K562 (cell line): ENCODE results near the gene CFAP206. TPM values are rescaled to one million over a fixed set of nuclear protein-coding genes. Genes with fewer than 3 reads are reported as not detected.

Experiments
- BACH1 ChIP-seq: fragments of 200-800 bp; sonication (Bioruptor generic); IDR thresholded peaks from 2 replicates; pipeline ENCODE4 v1.6.1; 2016; ENCODE audit warnings: missing genetic modification characterization, missing compliant biosample characterization
- CBFA2T3 ChIP-seq: fragments of 450-650 bp; IDR thresholded peaks from 2 replicates; pipeline ENCODE4 v1.6.1; 2017
- CBX1 ChIP-seq: sonication (generic); IDR thresholded peaks from 2 replicates; pipeline ENCODE4 v1.6.1; 2016; ENCODE audit warnings: antibody characterized with exemption, low read depth, mild to moderate bottlenecking
- DPF2 ChIP-seq: fragments of 450-650 bp; IDR thresholded peaks from 2 replicates; pipeline ENCODE4 v1.6.1; 2016
- GATA2 ChIP-seq: sonication (generic); formaldehyde crosslinking; IDR thresholded peaks from 2 replicates; pipeline ENCODE4 v1.4.0; 2020; ENCODE audit warnings: mild to moderate bottlenecking, missing genetic modification reagents
- HLTF ChIP-seq: fragments of 450-650 bp; IDR thresholded peaks from 2 replicates; pipeline ENCODE4 v1.6.1; 2016
- KDM5B ChIP-seq: fragments of 200-600 bp; sonication (generic); IDR thresholded peaks from 2 replicates; pipeline ENCODE4 v1.6.1; 2012; ENCODE audit warnings: low read depth, mild to moderate bottlenecking, moderate library complexity, low read length, control low read depth, inconsistent platforms; ENCODE audit not compliant: insufficient replicate concordance
- L3MBTL2 ChIP-seq: fragments of 450-650 bp; IDR thresholded peaks from 2 replicates; pipeline ENCODE4 v1.6.1; 2016; ENCODE audit warnings: mild to moderate bottlenecking, moderate library complexity
- MAFK ChIP-seq: IDR thresholded peaks from 2 replicates; pipeline ENCODE4 v1.6.1; 2011; ENCODE audit warnings: low read length, improper control_type of control experiment
- SMARCA4 ChIP-seq: fragments of 450-650 bp; IDR thresholded peaks from 2 replicates; pipeline ENCODE4 v1.6.1; 2016
- STAT5A ChIP-seq: IDR thresholded peaks from 2 replicates; pipeline ENCODE4 v1.6.1; 2012; ENCODE audit warnings: low read length, inconsistent platforms, borderline replicate concordance
- TAL1 ChIP-seq: fragments of 450-650 bp; IDR thresholded peaks from 2 replicates; pipeline ENCODE4 v1.6.1; 2016; ENCODE audit warnings: mild to moderate bottlenecking
- TRIM24 ChIP-seq, 2 experiments: fragments of 450-650 bp; IDR thresholded peaks; 2 replicates each; pipeline ENCODE4 v1.6.1; 2016
- ZBTB8A ChIP-seq: fragments of 450-650 bp; IDR thresholded peaks from 2 replicates; pipeline ENCODE4 v1.6.1; 2018; ENCODE audit warnings: mild to moderate bottlenecking, moderate library complexity; ENCODE audit not compliant: partially characterized antibody
- ZNF12 ChIP-seq: sonication (generic); formaldehyde crosslinking; IDR thresholded peaks from 2 replicates; pipeline ENCODE4 v1.4.0; 2020; ENCODE audit warnings: mild to moderate bottlenecking, missing genetic modification reagents
- polyA plus RNA-seq, 8 experiments: library from polyadenylated mRNA; depleted of rRNA in 4 of 8; stranded (reverse) in 5 of 8; unstranded in 3 of 8; fragments of >200 nt; fragmentation: Nextera tagmentation in 2 of 8; fragmentation: Illumina TruSeq in 1 of 8; extraction: Ambion mirVana in 2 of 8; extraction: Trizol in 1 of 8; gene quantifications; 2 replicates each; pipeline versions ENCODE4 v1.2.1 to v1.2.3, GENCODE V29; 2011 to 2014; ENCODE audit warnings: inconsistent platforms in 1 of 8, missing spikeins in 1 of 8
- total RNA-seq, 7 experiments: library from RNA; depleted of rRNA in 6 of 7; stranded (reverse); fragments of >200 nt in 6 of 7; fragmentation: Illumina TruSeq in 2 of 7; extraction: Trizol in 2 of 7; gene quantifications; 2 replicates each; pipeline versions ENCODE4 v1.2.1 to v1.2.3, GENCODE V29; 2011 to 2021; ENCODE audit warnings: low replicate concordance in 1 of 7
- TF ChIP-seq, protein P1 (sequence below), 2 experiments: fragments of 450-650 bp; conservative IDR thresholded peaks; 2 replicates each; pipeline ENCODE4 v1.6.1; 2017; ENCODE audit warnings: mild to moderate bottlenecking in 2 of 2, moderate library complexity in 2 of 2
- TF ChIP-seq, protein P2 (sequence below): fragments of 450-650 bp; IDR thresholded peaks from 2 replicates; pipeline ENCODE4 v1.6.1; 2017; ENCODE audit warnings: antibody characterized with exemption

CFAP206 gene
- total and polyA plus RNA-seq, 9 of the 15 experiments (the other 6 are each of a cell fraction or from before 2014, with no cell fraction given), result 0.06 to 0.33 (median 0.18) TPM; not detected in 2

DNA sequence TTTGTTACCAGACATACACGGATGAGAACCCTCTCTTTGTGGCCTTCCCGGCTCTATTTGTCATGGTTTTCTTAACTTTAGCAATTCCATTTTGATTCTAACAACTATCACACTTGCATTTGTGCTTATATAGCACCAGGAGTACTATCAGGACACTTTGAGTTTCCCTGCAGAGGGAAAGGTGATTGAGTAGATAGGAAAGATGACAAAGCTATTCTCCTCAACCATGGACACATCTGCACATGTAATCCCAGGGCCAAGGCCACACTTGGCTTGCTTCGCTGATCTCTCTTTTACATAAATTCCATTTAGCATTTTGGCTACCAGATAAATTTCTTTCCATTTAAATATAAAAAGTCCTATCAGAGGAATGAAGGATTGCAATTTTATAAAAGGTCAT lies 23.3 kb upstream of the CFAP206 start (continued):
- TF ChIP-seq, protein P1, sequence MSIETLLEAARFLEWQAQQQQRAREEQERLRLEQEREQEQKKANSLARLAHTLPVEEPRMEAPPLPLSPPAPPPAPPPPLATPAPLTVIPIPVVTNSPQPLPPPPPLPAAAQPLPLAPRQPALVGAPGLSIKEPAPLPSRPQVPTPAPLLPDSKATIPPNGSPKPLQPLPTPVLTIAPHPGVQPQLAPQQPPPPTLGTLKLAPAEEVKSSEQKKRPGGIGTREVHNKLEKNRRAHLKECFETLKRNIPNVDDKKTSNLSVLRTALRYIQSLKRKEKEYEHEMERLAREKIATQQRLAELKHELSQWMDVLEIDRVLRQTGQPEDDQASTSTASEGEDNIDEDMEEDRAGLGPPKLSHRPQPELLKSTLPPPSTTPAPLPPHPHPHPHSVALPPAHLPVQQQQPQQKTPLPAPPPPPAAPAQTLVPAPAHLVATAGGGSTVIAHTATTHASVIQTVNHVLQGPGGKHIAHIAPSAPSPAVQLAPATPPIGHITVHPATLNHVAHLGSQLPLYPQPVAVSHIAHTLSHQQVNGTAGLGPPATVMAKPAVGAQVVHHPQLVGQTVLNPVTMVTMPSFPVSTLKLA (conservative IDR thresholded peaks at IDR 0.05), result 0 out of 4 replicates have a peak, but pooled peaks of 1 of the 2 experiments have one; percentile 20
- TF ChIP-seq L3MBTL2, result peak; percentile 33; the same call in 1 of the 2 replicates
- TF ChIP-seq HLTF, result no peak
- TF ChIP-seq SMARCA4, result peak; percentile 39; the same call in 1 of the 2 replicates
- TF ChIP-seq DPF2, result peak; percentile 71; the same call in 1 of the 2 replicates
- no peak for TF ChIP-seq ZNF12 (CRISPR knock-in tag)
- peak; percentile 35; the same call in 1 of the 2 replicates for TF ChIP-seq TAL1
- TF ChIP-seq CBX1, result no peak
- TF ChIP-seq, protein P2, sequence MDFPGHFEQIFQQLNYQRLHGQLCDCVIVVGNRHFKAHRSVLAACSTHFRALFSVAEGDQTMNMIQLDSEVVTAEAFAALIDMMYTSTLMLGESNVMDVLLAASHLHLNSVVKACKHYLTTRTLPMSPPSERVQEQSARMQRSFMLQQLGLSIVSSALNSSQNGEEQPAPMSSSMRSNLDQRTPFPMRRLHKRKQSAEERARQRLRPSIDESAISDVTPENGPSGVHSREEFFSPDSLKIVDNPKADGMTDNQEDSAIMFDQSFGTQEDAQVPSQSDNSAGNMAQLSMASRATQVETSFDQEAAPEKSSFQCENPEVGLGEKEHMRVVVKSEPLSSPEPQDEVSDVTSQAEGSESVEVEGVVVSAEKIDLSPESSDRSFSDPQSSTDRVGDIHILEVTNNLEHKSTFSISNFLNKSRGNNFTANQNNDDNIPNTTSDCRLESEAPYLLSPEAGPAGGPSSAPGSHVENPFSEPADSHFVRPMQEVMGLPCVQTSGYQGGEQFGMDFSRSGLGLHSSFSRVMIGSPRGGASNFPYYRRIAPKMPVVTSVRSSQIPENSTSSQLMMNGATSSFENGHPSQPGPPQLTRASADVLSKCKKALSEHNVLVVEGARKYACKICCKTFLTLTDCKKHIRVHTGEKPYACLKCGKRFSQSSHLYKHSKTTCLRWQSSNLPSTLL, result no peak
- TF ChIP-seq MAFK, result peak; percentile 56
- no peak for TF ChIP-seq BACH1
- TF ChIP-seq KDM5B, result no peak
- TF ChIP-seq STAT5A, result 0 out of 2 replicates have a peak, but pooled peaks have one; percentile 15
- no peak for TF ChIP-seq ZBTB8A
- TF ChIP-seq GATA2 (CRISPR knock-in tag), result peak; percentile 70
- peak; percentile 69 for TF ChIP-seq CBFA2T3
- TF ChIP-seq TRIM24 (IDR thresholded peaks at IDR 0.05), result peak; percentile 15 to 19; a peak in 1 of 4 replicates
